ENCODE measurements around the gene QPCTL.

DNA sequence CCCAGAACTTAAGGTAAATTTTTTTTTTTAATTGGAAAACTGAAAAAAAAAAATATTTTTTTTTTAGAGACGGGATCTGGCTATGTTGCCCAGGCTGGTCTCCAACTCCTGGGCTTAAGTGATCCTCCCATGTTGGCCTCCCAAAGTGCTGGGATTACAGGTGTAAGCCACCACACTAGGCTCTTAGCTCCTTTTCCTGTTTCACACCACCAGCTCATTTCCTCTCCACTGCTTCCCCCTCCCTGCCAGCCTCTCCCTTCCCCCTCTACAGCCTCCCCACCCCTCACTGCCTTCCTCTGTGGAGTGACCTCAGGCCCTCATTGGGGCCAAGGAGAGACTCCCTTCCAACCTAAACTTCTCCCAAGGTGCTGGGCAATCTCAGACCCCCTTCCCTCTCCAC, 28.7 kb upstream of the QPCTL start:
- TF ChIP-seq CTCF (IDR thresholded peaks at IDR 0.05; ENCODE audit: poor library complexity) (no peak), EZH2 (IDR thresholded peaks at IDR 0.05; ENCODE audit: borderline replicate concordance) (no peak)
